WERI-Rb-1 (cell line): ENCODE data around the gene RASSF10.

ENCODE experiments used
- DNase-seq: peaks from one replicate; pipeline ENCODE4 v3.0.0-alpha.2; 2020
- H3K27ac ChIP-seq: fragments of 250-450 bp; sonication (Bioruptor Pico); 2 replicates; pipeline ENCODE4 v1.5.1; 2020; ENCODE audit warnings: mild to moderate bottlenecking, moderate library complexity
- H3K27me3 ChIP-seq: fragments of 250-450 bp; sonication (Bioruptor Pico); 2 replicates; pipeline ENCODE4 v1.5.1; 2021; ENCODE audit warnings: mild to moderate bottlenecking, low read depth, moderate library complexity; ENCODE audit not compliant: insufficient read depth, severe bottlenecking
- H3K36me3 ChIP-seq: fragments of 250-450 bp; sonication (Bioruptor Pico); 2 replicates; pipeline ENCODE4 v1.5.1; 2020; ENCODE audit warnings: mild to moderate bottlenecking, moderate library complexity
- H3K4me3 ChIP-seq: 2 replicates; pipeline ENCODE4 v1.5.1; 2011; ENCODE audit warnings: low read depth, mild to moderate bottlenecking, control low read depth, low read length
- H3K9me3 ChIP-seq: fragments of 250-450 bp; sonication (Bioruptor Pico); 2 replicates; pipeline ENCODE4 v1.5.1; 2021; ENCODE audit warnings: mild to moderate bottlenecking, moderate library complexity; ENCODE audit not compliant: severe bottlenecking
- TF ChIP-seq, protein P1 (sequence below): IDR thresholded peaks from 2 replicates; pipeline ENCODE4 v1.5.1; 2011; ENCODE audit warnings: low read depth, mild to moderate bottlenecking, control low read depth, inconsistent platforms, low read length

Gene RASSF10

DNA sequence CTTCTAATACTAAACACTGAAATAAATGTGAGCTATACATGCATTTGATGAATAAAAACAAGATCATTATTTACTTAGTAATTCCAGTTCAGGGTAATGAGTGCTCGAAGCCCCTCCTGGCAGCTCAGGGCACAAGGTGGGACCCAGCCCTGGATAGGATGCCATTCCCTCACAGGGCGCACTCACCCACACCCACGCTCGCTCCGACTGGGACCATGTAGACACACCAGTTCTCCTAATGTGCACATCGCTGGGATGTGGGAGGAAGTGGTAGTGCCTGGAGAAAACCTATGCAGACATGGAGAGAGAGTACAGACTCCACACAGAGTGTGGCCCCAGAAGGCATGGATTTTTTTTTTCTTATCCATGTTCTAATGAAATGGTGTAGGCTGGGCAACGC lies 44.5 kb upstream of the RASSF10 start:
- H3K9me3 ChIP-seq, result no peaks in the 10 kb centered on the region
- DNase-seq, result no peak
- no peaks in the 10 kb centered on the region for H3K36me3 ChIP-seq
- no peak overlapping the region for H3K4me3 ChIP-seq
- H3K27me3 ChIP-seq, result peaks cover 25% of the 10 kb centered on the region
- H3K27ac ChIP-seq, result no peak overlapping the region
- TF ChIP-seq, protein P1, sequence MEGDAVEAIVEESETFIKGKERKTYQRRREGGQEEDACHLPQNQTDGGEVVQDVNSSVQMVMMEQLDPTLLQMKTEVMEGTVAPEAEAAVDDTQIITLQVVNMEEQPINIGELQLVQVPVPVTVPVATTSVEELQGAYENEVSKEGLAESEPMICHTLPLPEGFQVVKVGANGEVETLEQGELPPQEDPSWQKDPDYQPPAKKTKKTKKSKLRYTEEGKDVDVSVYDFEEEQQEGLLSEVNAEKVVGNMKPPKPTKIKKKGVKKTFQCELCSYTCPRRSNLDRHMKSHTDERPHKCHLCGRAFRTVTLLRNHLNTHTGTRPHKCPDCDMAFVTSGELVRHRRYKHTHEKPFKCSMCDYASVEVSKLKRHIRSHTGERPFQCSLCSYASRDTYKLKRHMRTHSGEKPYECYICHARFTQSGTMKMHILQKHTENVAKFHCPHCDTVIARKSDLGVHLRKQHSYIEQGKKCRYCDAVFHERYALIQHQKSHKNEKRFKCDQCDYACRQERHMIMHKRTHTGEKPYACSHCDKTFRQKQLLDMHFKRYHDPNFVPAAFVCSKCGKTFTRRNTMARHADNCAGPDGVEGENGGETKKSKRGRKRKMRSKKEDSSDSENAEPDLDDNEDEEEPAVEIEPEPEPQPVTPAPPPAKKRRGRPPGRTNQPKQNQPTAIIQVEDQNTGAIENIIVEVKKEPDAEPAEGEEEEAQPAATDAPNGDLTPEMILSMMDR, result no peak

DNA sequence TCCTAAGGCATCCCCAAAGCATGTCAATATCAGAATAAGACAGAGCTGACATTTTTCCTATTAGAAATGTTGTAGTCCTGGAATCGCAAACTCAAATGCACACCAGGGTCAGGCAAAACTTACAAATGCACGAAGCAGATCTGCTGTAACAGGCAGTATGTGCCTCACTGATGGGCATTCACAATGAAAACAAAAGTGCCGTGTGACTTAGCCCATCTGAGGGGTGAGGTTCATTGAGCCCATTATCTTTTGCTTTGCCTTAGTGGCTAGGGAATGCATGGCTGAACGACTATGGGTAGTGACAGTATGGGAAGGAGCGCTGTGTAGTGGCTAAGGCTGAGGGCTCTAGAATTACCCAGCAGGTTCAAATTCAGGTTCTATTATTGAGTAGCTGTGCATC lies 43.1 kb upstream of the RASSF10 start:
- no peak overlapping the region for H3K4me3 ChIP-seq
- no peaks in the 10 kb centered on the region for H3K36me3 ChIP-seq
- TF ChIP-seq, protein P1, result no peak
- no peaks in the 10 kb centered on the region for H3K9me3 ChIP-seq
- DNase-seq, result no peak
- H3K27me3 ChIP-seq, result peaks cover 32% of the 10 kb centered on the region
- H3K27ac ChIP-seq, result no peak overlapping the region

DNA sequence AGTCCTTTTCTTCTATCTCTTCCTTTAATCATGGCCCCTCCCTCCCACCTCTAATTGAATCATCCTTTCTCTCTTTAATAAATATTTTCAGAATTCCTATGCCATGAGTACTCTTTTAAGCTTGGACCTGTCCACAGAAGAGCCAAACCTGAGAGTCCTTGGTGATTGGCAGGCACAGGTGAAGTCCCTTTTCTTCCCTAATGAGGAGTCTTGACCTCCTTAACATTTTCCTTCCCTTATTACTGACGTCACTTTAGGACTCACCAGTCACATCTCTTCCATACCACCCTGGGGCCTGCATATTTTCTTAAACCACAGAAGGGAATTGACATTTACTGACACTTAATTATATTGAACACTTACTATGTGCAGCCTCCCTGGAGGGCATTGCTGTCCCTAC lies 41.0 kb upstream of the RASSF10 start:
- Histone ChIP-seq H3K4me3 (no peak overlapping the region), H3K9me3 (no peaks in the 10 kb centered on the region), H3K27me3 (peaks cover 43% of the 10 kb centered on the region), H3K27ac (no peak overlapping the region), H3K36me3 (no peaks in the 10 kb centered on the region)
- TF ChIP-seq, protein P1, result no peak
- no peak for DNase-seq

DNA sequence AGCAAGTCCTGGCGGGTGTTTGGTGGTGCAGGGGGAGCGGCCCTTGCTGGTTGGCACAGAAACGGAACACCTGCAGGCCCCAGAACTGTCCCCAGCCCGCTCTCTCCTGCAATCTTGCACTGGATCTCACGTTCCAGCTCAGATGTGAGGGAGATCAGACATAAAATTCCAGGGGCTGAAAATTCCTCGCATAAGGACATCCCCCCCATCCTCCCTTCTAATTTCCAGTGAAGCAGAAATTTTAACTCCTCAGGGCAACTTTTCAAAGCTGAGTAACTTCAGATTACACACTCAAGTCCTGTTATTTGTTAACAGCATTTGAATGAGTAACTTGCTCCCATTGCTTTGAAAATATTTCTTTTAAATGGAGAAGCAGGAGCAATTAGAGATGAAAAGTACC lies 40.3 kb upstream of the RASSF10 start:
- no peak for DNase-seq
- Histone ChIP-seq H3K9me3 (no peaks in the 10 kb centered on the region), H3K27ac (no peak overlapping the region), H3K36me3 (no peaks in the 10 kb centered on the region), H3K4me3 (no peak overlapping the region), H3K27me3 (peaks cover 44% of the 10 kb centered on the region)
- TF ChIP-seq, protein P1, result no peak

DNA sequence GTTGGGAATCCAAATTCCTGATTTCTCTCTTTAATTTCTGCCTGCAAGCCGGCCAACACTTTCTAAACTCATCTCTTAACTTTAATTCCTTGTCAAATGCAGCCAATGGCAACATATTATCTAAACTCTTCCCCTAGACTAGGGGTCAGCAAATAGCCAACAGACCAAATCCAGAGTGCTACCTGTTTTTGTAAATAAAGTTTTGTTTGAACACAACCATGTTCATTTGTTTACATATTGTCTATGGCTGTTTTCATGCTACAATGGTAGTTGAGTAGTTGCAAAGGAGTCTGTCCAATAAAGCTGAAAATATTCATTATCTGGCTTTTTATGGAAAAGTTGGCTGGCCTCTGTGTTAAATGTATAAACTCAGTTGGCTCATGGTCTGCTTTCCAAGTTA lies 37.2 kb upstream of the RASSF10 start:
- TF ChIP-seq, protein P1, result no peak
- DNase-seq, result no peak
- no peaks in the 10 kb centered on the region for H3K9me3 ChIP-seq
- H3K4me3 ChIP-seq, result no peak overlapping the region
- H3K27ac ChIP-seq, result no peak overlapping the region
- peaks cover 59% of the 10 kb centered on the region for H3K27me3 ChIP-seq
- H3K36me3 ChIP-seq, result no peaks in the 10 kb centered on the region

DNA sequence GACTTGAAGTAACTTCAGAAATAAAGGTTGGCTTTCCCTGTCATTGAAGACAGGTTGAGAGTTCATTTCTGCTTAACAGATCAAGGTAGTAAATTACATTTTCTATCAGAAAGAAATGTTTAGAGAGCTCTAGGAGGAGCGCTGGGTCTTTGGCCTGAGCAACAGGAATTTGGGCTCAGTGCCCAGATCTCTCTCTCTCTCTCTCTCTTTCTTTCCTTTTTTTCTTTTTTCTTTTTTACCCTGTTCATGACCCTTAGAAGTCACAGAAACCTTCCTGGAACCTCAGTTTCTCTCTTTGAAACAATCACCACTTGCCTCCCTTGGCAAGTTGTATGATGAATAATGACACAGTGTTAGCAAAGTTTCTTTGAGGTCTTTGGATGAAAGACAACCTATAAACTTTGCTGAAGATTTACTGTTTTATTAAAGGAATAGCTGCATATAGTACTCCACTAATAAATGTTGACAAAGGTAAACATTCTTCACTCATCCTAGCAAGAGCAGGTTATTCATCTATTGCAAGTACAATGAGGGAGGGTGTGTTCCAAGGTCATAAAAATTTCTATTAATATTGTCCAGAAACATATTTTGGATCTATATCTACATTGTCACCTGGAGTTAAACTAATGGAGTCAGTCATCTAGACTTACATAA lies 35.5 kb upstream of the RASSF10 start:
- H3K9me3 ChIP-seq, result no peaks in the 10 kb centered on the region
- no peaks in the 10 kb centered on the region for H3K36me3 ChIP-seq
- no peak overlapping the region for H3K4me3 ChIP-seq
- TF ChIP-seq, protein P1, result no peak
- H3K27me3 ChIP-seq, result peaks cover 58% of the 10 kb centered on the region
- no peak overlapping the region for H3K27ac ChIP-seq
- no peak for DNase-seq
